Activated CD8-positive, alpha-beta memory T cell treated with anti-CD3 and anti-CD28 coated beads, Interleukin-2, amount 50 U/mL, for 1 hour (primary cell): ENCODE measurements around the gene PRDX2.
"Not testable (repeated sequence)": the region's sequence is repeated elsewhere in the genome, so short reads cannot be mapped to it uniquely, and the experiment has no call there.

Experiments
- DNase-seq: peaks from one replicate; pipeline ENCODE4 v3.0.0-alpha.2; 2020; ENCODE audit errors: extremely low read depth

The PRDX2 gene

DNA sequence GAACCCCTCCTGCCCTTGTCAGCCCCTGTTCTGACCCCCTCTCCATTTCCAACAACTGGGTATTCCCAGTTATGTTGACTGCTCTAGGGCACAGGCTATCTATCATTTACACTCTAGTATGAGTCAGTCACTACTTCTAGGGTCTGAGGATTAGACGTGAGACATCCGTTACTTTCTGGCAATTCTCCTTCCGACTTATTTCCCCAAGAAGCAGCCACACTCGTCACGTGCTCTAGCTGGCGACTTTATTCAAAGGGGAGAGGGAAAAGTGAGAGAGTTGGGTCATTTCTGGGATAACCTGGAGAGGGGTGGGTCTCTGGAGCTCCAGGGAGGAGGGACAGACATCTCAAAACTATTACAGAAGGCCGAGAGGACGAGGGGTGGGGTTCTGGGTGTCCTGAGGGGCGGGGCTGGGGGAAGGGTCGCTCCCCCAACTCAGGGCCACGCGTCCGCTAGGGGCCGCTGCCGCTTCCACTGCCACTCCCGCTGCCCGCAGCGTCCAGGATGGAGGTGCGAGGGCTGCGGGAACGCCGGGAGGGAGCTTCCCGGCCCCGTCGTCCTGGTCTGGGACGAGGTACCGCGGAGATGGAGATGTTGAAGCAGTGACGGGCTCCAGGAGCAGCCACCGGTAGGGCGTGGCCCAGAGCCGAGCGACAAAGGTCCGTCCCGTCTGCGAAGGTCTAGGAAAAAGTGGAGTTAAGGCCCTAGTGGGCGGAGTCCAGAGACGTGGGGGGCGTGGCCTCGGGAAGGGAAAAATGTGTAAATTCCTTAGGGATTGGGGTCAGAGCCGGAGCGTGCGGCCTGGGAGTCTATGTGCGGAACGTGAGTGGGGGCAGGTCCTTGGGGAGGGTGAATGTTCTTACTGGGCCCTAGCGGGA, 23.9 kb upstream of the PRDX2 start:
- DNase-seq = no peak

DNA sequence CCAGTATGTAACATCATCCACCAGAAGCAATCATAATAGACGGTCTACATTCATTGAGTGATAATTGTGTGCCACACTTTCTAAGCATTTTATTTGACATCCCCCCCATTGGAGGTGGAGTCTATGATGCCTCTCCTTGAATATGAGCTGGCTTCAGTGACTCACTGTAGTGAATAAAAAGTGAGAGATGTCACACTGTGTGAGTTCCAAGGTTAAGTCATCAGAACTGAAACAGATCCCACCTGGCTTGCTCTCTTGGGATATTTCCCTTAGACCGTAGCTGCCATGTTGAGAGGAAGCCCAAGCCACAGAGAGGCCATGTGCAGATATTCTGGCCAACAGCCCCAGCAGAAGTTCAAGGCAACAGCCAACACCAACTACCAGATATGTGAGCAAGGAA, 20.2 kb upstream of the PRDX2 start:
- DNase-seq = no peak

DNA sequence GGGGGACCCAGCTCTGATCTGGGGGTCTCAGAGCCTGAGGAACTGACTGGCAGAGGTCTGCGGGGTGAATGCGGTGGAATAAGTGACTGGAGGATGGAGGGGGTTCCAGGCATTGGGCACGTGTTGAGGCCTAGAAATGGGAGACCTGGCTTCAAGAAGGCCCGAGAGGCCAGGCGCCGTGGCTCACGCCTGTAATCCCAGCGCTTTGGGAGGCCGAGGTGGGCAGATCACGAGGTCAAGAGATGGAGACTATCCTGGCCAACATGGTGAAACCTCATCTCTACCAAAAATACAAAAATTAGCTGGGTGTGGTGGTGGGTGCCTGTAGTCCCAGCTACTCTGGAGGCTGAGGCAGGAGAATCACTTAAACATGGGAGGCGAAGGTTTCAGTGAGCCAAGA, 16.2 kb upstream of the PRDX2 start:
- not testable (repeated sequence) for DNase-seq

DNA sequence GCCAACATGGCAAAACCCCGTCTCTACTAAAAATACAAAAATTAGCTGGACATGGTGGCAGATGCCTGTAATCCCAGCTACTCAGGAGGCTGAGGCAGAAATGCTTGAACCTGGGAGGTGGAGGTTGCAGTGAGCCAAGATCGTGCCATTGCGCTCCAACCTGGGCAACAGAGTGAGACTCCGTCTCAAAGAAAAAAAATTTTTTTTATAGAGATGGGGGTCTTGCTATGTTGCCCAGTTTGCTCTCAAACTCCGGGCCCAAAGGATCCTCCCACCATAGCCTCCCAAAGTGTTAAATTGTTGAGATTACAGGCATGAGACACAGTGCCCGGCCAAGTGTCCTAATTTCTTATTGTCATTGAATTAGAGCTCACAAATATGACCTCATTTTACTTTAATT, 15.6 kb upstream of the PRDX2 start:
- not testable (repeated sequence) for DNase-seq

DNA sequence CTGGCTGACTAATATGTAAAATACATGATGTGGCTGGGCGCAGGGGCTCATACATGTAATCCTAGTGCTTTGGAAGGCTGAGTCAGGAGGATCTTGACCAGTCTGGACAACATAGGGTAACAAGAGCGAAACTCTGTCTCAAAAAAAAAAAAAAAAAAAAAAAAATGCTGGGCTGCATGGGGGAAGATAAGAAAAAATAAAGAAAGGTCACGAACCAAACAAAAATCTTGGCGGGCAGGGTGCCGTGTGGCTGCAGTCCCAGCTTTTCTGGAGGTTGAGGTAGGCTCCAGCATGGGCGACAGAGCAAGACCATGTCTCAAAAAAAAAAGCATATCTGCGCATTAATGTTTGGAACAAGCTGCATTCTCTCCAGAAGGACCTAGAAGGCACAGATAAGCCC, 13.5 kb upstream of the PRDX2 start:
- DNase-seq = no peak

DNA sequence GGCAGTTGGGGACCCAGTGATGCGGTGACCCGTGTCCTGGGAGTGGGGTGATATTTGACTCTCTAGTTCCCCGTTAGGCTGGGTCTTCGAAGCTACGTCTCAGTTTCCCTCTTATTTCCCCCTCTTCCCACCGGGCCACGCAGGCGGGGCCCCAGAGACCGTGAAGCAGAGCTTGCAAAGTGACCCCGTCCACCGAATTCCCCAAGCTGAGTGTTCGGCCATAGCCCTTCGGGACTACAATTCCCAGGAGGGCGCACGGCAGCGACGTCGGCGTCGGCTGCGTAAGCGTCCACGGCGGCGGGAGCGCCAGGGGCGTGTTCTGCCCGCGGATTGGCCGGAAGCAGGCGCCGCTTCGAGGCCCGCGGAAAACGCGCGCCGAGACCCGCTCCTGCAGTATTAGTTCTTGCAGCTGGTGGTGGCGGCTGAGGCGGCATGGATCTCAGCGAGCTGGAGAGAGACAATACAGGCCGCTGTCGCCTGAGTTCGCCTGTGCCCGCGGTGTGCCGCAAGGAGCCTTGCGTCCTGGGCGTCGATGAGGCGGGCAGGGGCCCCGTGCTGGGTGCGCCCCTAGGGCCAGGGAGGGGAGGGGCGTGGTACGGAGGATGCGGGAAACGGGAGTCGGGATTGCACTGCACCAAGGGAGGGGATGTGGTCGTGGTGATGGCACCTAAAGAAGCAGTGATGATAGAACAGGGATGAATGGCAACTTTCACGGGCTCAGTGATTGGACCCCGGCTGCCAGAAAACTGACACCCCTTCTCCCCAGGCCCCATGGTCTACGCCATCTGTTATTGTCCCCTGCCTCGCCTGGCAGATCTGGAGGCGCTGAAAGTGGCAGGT, 4.9 kb upstream of the PRDX2 start, which contains the start of gene RNASEH2A:
TSS of gene RNASEH2A (plus strand) at position 343 of the 840 bp plus-strand sequence. CDS start at position 433, 90 bp downstream.
- no peak for DNase-seq

DNA sequence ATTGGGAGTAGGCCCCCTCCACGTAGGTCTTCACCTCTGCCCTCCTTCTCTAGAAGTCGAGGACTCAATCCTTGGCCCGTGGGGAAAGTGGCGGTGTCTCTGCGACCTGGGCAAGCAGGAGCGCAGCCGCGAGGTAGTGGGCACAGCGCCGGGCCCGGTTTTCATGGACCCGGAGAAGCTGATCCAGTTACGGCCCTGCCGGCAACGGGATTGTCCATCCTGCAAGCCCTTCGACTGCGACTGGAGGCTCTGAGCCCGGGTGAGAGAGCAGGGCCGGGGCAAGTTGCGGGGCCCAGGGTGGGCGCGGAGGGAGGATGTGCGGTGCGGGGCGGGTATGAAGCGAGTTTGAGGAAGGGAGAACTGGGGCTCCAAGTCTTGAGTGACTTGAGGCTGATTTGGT, 2.5 kb upstream of the PRDX2 start:
- DNase-seq = no peak

DNA sequence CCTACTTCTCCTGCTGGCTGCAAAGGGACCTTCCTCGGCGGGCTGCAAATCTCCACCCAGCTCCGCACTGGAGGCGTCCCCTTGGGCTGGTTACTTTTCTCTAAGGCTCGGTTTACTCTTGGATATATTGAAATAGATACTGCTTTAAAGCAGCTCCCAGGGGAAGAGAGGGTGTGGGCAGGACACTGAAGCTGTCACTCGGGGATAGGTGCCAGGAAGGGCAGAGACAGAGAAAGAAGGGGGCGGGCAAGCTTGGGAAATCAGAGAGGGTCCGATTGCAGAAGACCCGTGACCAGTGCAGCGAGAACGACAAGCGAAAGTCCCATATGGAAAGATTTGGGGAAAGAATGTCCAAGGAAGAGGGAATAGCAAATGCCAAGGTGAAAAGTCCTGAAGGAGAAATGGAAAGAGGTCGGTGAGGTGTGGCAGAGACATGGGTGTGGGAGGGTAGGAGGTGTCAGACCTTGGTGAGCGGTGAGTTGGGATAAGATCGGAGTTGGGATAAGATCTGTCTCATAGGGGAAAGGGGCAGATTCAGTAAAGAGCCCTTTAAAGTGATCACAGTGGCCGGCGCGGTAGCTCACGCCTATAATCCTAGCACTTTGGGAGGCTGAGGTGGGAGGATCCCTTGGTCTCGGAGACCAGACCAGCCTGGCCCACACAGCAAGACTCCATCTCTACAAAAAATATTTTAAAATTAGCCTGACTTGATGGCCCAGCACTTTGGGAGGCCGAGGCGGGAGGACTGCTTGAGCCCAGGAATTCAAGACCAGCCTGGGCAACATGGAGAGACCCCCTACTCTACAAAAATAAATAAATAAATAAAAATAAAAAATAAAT, 887 bp upstream of the PRDX2 start:
- DNase-seq = no peak

DNA sequence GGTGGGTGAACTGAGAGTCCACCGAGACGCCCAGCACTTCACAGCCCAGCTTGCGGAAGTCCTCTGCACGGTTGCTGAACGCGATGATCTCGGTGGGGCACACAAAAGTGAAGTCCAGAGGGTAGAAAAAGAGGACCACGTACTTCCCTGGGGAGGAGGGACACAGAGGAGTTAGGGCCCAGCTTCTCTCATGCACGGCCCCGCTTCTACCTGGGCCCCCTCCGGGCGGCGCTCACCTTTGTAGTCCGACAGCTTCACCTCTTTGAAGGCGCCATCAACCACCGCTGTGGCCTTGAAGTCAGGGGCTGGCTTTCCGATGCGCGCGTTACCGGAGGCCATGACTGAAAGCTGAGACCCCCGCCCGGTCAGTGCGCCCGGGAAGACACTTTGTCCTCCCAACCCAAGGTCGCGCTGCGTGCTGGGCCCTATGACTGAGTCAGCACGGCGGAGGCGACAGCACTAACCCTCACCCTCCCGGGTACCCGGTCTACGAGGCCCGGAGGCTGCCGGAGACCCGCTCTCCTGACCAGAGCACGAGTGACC, 606 bp downstream of the PRDX2 start:
- DNase-seq = no peak

DNA sequence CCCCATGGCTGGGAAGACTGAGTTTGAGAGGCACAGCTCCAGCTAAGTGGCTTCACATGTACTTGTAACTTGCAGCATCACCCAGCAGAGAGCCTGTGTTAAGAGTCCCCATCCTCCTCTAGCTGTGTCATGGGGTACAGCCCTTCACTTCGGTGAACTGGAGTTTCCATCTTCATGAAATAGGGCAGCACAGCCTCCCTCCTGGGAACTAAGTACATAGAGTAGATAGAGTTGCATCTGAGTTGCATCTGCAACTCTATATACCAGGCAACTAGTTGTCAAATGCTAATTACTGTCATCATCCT, 1.2 kb downstream of the PRDX2 start:
- no peak for DNase-seq

DNA sequence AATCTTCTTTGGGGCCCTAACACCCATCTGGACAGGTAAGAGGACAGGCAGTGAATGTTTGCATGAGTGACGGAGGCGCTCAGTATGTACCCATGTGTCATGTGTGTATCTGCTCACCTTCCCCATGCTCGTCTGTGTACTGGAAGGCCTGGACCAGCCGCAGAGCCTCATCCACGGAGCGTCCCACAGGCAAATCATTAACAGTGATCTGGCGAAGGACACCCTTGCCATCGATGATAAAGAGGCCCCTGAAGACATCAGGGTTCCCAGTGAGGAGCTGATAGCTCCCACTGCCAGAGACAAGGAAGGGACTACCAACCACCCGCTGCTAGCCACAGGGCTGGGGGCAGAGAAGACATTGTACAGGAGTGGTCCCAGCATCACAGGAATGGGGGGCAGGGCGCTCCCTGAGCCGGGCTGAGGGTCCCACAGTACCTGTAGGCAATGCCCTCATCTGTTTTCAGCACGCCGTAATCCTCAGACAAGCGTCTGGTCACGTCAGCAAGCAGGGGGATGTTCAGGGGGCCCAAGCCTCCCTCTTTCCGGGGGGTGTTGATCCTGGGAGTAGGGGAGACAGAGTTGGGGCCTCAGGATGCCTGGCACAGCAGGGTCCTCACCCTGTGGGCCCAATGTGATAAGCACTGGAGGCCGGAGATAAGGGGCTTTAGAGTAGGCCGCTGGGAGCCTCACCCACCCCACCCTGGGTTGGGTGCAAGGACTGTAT, 1.7 kb downstream of the PRDX2 start:
- DNase-seq = no peak

DNA sequence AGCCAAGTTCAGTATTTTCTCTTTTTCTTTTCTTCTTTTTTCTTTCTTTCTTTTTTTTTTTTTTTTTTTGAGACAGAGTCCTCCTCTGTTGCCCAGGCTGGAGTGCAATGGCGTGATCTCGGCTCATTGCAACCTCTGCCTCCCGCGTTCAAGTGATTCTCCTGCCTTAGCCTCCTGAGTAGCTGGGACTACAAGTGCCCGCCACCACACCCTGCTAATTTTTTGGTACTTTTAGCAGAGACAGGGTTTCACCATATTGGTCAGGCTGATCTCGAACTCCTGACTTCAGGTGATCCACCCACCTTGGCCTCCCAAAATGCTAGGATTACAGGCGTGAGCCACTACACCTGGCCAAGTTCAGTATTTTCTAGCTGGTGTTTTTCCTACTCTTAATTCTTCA, 4.0 kb downstream of the PRDX2 start:
- DNase-seq = not testable (repeated sequence)

DNA sequence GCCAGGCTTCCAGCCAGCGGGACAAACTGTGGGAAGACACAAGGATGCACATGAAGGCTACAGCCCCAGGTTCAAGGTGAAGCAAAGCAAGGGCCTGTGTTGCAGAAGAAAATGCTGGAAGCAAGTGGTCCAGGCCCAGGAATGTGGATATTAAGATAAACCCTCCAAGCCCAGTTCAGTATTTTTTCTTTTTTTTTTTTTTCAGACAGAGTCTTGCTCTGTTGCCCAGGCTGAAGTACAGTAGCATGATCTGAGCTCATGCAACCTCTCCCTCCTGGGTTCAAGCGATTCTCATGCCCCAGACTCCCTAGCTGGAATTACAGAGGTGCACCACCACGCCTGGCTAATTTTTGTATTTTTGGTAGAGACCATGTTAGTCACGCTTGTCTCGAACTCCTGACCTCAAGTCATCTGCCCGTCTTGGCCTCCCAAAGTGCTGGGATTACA, 4.4 kb downstream of the PRDX2 start:
- DNase-seq = no peak

DNA sequence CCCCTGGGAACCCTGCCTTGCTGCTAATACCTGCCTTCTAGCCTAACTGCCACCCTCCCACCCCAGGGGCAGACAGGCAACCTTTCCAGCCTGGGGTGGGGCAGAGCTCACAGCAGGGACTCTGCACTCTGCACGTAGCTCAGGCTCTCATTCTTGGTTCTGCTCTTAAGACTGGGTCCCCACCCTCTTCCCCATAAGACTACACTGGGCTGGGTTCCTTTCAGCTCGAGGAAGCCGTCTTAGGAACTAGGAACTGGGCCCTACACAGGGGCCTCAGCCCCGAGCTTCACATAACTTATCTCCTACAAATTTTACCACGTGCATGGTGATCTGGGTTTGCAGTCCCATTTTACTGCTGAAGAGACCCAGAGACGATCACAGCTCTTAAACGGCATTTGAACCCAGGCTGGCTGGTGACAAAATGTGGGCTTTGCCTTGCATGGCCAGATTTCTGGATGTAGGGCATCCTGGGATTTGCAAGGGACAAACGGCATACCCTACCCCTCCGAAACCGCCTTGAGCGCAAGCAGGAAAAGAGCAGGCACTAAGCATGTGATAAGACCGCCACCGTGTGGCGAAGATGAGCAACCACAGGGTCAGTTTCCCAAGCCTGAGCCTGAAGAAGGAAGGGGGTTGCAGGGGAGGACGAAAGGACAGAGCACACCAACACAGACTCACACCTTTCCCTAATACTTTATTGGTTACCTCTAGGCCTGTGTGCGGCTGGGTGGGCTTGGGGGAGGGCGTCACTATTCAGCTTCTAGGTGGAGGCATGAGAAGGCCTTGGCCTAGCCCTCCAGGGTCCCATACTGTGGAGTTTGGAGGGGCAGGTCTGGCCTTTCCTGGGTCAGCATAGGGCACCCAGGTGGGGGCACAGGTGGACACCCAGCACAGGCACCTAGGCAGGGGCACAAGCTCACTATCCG, 5.2 kb downstream of the PRDX2 start:
- DNase-seq = no peak

DNA sequence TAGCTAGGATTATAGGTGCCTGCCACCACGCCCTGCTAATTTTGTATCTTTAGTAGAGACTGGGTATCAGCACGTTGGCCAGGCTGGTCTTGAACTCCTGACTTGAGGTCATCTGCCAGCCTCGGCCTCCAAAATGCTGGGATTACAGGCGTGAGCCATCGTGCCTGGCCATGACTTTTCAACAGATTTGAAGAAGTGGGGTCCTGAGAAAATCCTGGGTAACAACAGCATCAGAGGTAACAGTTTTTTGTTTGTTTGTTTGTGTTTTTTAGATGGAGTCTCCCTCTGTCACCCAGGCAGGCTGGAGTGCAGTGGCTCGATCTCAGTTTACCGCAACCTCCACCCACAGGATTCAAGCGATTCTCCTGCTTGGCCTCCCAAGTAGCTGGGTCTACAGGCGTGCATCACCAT, 6.6 kb downstream of the PRDX2 start:
- no peak for DNase-seq

DNA sequence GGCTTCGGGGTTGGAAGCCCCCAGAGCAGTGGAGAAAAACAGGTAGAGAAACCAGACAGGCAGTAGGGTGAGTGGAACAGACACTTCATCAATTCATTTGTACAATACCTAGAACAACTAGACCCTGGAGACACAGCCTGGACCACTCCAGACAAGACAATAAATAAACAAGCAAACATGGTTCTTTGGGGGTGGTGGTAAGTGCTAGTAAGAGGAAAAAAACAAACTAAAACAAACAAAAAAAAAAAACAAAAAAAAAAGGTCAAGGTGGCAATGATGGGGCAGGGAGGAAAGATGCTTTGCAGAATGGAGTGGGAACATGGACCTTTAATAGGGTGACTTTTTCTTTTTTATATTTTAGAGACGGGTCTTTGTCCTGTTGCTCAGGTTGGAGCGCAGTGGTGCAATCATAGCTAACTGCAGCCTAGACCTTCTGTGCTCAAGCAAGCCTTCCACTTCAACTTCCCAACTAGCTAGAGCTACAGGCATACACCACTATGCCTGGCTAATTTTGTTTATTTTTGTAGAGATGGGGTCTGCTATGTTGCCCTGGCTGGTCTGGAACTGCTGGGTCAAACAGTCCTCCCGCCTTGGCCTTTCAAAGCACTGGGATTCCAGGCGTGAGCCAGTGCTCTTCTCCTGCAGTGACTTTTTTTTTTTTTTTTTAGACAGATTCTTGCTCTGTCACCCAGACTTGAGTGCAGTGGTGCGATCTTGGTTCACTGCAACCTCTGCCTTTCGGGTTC, 7.2 kb downstream of the PRDX2 start:
- DNase-seq = no peak

DNA sequence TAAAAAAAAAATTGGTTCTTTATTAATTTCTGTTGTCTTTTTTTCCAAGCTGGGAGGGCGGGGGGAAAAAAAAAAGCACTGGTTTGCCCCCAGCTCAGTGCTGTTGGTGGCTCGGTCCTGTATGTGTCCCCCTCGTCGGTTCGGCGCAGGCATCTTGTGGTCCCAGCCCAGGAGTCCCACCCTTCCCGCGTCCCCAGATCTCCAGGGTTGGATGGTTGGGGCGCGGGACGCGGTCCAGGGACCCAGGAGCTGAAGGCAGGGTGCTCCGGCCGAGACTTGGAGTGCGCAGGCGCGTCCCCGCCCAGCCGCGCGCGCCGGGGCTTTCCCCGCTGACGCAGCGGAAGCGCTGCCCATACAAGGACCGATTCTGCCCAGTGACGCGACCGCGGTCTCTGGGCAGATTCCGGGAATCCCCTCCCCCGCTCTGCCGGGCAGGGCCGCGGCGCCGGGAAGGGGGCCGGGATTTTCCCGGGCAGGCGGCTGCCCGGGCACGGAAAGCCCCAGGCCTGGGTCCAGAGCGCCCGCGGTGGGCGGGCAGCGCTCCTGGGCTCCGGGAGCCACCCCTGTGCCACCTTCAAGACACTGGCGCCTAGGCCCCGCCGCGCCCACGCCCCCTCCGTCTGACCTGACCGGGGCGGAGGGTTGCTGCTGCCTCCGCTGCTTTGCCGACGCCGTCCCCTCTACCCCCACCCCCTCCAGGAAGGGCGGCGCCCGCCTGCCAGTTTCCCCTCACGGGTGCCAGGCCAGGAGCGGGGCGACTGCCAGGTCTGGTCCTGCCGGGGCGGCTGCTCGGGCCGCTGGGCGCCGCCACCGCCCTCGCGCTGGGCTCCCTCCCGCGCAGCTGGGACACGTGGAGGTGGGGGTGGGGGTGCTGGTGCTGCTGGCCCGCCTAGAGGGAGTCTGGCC, 8.1 kb downstream of the PRDX2 start:
- DNase-seq = peak; percentile 87

DNA sequence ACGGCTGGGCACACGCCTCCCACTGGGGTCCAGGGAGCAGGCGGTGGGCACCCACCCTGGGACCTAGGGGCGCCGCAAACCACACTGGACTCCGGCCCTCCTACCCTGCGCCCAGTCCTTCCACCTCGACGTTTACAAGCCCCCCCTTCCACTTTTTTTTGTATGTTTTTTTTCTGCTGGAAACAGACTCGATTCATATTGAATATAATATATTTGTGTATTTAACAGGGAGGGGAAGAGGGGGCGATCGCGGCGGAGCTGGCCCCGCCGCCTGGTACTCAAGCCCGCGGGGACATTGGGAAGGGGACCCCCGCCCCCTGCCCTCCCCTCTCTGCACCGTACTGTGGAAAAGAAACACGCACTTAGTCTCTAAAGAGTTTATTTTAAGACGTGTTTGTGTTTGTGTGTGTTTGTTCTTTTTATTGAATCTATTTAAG, 8.7 kb downstream of the PRDX2 start:
- no peak for DNase-seq
